ENCODE measurements around the gene HK3.

DNA sequence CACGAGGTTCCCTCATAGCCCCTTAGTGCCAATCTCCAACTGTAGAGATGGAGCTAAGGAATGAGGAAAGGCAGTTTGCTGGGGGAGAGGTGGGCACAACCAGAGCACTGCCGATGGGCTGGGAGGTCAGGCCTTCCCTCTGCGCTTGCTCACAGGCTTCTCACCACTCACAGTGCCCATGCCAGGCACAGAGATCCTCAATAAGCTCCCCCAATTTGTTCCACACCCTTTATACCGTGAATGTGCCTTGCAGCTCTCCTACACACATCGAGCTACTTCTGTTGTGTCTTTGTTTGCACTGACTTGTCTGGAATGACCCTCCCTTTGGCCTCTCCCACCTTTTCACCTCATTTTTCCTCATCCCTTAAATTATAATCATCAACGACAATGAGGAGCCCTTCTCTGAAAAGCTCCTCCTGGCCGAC lies 1.6 kb upstream of the HK3 start:
- TF ChIP-seq, protein P1, sequence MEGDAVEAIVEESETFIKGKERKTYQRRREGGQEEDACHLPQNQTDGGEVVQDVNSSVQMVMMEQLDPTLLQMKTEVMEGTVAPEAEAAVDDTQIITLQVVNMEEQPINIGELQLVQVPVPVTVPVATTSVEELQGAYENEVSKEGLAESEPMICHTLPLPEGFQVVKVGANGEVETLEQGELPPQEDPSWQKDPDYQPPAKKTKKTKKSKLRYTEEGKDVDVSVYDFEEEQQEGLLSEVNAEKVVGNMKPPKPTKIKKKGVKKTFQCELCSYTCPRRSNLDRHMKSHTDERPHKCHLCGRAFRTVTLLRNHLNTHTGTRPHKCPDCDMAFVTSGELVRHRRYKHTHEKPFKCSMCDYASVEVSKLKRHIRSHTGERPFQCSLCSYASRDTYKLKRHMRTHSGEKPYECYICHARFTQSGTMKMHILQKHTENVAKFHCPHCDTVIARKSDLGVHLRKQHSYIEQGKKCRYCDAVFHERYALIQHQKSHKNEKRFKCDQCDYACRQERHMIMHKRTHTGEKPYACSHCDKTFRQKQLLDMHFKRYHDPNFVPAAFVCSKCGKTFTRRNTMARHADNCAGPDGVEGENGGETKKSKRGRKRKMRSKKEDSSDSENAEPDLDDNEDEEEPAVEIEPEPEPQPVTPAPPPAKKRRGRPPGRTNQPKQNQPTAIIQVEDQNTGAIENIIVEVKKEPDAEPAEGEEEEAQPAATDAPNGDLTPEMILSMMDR (IDR thresholded peaks at IDR 0.05; ENCODE audit: low read length) = no peak
- TF ChIP-seq EZH2phosphoT487 (IDR thresholded peaks at IDR 0.05; ENCODE audit: low read length) (no peak), EZH2 (optimal IDR thresholded peaks at IDR 0.05; ENCODE audit: low read depth, low read length) (no peak)

Data from MM.1S (cell line).